Measurements from ENCODE around the gene SLC34A3.
"Not testable (repeated sequence)": the region's sequence is repeated elsewhere in the genome, so short reads cannot be mapped to it uniquely, and the experiment has no call there.

Gene SLC34A3

DNA sequence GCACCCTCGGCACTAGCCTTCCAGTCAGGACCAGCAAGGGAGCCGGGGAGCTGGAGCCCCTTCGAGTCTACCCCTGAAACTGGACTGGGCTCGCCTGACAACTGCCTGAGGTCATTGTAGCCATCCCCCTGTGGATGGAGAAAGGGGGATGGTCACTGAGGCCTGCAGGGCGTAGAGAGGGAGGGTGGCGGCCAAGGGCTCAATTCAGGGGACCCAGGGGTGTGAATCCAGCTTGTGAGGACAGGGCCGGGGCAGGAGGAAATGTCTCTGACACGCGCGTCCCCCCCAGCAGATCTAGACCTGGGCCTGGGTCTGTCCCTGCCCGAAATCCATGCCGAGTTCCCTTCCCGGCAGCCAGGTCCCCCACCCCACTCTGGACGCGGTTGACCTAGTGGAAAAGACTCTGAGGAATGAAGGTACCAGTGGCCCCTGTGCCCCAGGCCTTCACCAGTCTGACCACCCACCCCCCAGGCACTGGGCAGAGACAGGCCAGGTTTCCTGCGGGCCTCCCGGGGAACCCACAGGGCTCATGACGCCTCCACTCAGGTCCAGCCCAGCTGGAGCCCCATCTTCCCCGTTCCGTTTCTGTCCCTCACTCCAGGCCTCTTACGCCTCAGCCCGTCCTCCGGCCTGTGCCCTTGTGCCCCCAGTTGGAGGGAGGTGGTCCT lies 805 bp downstream of the SLC34A3 start:
- DNase-seq, result no peak

GRCh38 chr9:137232101-137232500 lies 1.4 kb downstream of the SLC34A3 start:
- no peak for DNase-seq

DNA sequence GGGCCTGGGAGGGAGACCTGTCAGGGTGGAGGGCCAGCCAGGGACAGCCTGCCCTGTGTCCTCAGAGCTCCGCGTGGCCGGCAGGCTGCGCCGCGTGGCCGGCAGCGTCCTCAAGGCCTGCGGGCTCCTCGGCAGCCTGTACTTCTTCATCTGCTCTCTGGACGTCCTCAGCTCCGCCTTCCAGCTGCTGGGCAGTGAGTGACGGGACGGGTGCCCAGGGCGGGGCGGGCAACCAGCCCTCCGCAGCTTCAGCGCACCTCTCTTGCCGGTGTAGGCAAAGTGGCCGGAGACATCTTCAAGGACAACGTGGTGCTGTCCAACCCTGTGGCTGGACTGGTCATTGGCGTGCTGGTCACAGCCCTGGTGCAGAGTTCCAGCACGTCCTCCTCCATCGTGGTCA lies 1.8 kb downstream of the SLC34A3 start:
- DNase-seq, result no peak

- DNase-seq, result no peak
Measured at GRCh38 chr9:137233143-137233980, 2.7 kb downstream of the SLC34A3 start.

DNA sequence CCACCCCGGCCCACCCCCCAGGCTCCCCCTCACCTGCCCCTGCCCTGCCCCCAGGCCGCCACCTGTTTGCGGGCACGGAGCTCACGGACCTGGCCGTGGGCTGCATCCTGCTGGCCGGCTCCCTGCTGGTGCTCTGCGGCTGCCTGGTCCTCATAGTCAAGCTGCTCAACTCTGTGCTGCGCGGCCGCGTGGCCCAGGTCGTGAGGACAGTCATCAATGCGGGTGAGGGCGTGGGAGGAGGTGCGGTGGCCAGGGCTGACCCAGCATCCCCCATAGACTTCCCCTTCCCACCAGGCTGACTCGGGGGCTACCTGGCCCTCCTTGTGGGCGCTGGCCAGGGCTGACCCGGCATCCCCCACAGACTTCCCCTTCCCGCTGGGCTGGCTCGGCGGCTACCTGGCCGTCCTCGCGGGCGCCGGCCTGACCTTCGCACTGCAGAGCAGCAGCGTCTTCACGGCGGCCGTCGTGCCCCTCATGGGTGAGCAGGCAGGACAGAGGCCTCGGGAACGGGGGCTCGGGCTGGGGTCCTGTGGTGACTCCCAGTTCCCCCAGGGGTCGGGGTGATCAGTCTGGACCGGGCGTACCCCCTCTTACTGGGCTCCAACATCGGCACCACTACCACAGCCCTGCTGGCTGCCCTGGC lies 3.5 kb downstream of the SLC34A3 start:
- DNase-seq, result no peak

DNA sequence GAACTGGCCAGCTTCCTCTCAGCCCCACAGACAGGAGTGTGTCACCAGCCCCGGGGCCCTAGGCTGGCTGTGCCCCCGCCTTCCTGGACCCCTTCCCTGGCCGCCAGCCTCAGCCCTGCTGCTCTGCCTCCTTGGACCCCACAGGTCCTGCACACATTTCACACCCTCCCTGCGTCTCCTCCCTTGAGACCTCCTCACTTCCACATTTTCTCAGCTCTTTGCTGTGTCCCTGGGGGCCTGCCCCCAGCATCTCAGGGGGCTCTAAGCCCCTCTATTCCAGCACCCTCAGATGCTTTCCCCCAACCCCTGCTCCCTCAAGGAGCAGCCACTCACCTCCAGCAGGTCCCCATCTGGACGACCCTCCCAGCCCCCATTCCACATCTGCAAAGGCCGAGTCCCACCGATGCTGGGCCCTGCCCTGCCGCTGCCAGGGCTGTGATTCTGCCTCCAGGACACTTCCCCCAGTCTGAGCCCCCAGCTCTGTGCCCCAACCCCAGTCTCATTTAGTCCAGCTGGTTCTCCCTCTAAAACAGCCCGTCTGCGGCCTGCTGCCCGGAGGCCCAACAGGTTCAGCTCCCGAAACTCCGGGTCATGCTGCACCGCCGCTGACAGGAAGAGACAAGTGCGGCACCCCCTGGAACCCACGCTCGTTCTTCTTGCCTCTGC lies 4.2 kb downstream of the SLC34A3 start:
- no peak for DNase-seq

- no peak for DNase-seq
Measured at GRCh38 chr9:137235424-137236237, 4.9 kb downstream of the SLC34A3 start.

- peak; percentile 94 for DNase-seq
Measured at GRCh38 chr9:137236238-137236935, 5.7 kb downstream of the SLC34A3 start.

- DNase-seq, result no peak
Measured at GRCh38 chr9:137236936-137237421, 6.3 kb downstream of the SLC34A3 start.

DNA sequence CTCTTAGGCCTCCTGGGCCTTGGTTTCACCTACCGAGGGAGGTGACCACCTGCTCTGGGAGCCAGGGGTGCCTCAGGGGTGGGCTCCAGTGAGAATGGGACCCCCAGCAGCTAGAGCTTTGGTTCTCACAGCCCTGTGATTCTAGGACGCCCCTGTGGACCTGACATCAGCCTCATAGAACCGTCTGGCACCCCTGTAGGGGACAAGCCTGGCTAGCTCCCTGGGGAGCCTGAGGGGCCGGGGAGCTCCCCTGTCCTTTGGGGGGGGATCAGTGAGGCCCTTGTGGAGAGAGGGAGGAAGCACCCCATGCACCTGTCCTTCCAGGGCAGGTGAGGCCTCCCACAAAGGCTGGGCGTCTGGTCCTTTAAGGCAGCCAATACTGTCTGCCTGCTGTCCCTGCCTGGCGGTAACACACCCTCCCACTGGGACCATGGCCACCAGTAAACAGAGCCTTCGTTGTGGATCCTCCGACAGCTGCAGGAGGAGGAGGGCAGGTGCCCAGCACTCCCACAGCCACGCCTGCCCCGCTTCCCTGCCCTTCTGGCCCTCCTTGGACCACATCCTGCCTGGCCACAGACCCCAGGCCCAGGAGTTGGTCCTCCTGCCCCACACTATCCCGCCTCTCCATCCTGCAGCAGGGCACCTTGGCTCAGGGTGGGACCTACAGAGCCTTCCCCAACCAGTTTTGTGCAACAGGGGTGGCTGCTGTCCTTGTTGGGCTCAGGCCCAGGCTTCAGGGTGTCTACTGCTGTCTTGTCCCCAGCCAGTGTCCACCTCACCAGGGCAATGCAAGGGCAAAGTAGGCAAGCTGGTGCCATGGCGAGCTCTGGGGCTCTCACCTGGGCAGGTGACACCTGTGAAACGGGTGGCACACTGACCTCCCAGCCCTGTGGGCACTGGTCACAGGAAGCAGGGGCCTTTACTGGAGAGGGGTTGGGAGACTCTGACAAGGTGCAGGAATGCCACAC lies 7.3 kb downstream of the SLC34A3 start:
- no peak for DNase-seq

GRCh38 chr9:137239541-137240200 lies 9.0 kb downstream of the SLC34A3 start:
- not testable (repeated sequence) for DNase-seq

- DNase-seq, result peak; percentile 77
Measured at GRCh38 chr9:137240318-137240840, 9.7 kb downstream of the SLC34A3 start.

DNA sequence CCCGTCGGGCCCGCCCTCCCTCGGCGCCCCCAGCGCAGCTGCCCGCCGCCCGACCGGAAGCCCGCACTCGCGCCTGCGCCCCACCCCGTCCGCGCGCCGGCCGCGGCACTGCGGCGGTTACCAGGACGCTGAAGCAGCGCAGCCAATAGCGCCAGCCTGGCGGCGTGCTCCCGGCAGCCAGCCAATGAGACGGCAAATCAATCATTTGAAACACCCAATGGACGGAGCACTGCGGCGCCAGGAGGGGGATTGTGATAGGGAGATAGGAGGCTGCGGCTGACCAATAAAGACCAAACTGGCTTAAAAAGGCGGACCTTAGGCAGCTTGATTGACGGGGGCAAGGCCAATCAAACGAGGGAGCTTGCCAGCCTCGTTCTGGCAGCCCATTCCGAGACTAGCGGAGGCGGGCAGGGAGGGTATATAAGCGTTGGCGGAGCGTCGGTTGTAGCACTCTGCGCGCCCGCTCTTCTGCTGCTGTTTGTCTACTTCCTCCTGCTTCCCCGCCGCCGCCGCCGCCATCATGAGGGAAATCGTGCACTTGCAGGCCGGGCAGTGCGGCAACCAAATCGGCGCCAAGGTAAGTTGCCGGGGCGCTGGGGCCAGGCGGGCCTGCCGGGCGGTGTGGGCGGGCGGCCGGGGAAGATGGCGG lies 10.3 kb downstream of the SLC34A3 start, which contains the start of gene TUBB4B:
Gene TUBB4B (plus strand): TSS at position 447 of the 649 bp plus-strand sequence. CDS start 74 bp downstream, at position 521.
- peak; percentile 97 for DNase-seq

- peak; percentile 71 for DNase-seq
Measured at GRCh38 chr9:137241490-137242268, 11.0 kb downstream of the SLC34A3 start.

- DNase-seq, result no peak
Measured at GRCh38 chr9:137242269-137243203, 11.8 kb downstream of the SLC34A3 start.

DNA sequence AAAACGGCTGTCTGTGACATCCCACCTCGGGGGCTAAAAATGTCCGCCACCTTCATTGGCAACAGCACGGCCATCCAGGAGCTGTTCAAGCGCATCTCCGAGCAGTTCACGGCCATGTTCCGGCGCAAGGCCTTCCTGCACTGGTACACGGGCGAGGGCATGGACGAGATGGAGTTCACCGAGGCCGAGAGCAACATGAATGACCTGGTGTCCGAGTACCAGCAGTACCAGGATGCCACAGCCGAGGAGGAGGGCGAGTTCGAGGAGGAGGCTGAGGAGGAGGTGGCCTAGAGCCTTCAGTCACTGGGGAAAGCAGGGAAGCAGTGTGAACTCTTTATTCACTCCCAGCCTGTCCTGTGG lies 12.5 kb downstream of the SLC34A3 start:
- not testable (repeated sequence) for DNase-seq

Data from activated naive CD4-positive, alpha-beta T cell treated with anti-CD3 and anti-CD28 coated beads, Interleukin-2, amount 50 U/mL, for 16 hours (primary cell).